Immature natural killer cell (primary cell): ENCODE data around the gene SERTAD2. TPM values are rescaled to one million over a fixed set of nuclear protein-coding genes. Genes with fewer than 3 reads are reported as not detected.

Experiments used
- DNase-seq, 3 donors: peaks; one replicate each; pipeline ENCODE4 v3.0.0; 2022; ENCODE audit warnings: mixed read lengths in 1 of 3
- H3K27ac Mint-ChIP-seq, 6 donors: one replicate each; pipeline ENCODE4 v1.8.0; 2020; ENCODE audit warnings: mixed read lengths in 6 of 6, mild to moderate bottlenecking in 5 of 6, inconsistent platforms in 4 of 6, moderate library complexity in 3 of 6
- H3K27me3 Mint-ChIP-seq, 3 donors: one replicate each; pipeline ENCODE4 v1.8.0; 2020 to 2021; ENCODE audit warnings: low read depth in 3 of 3, mild to moderate bottlenecking in 3 of 3, mixed read lengths in 3 of 3, moderate library complexity in 3 of 3, inconsistent platforms in 1 of 3
- H3K36me3 Mint-ChIP-seq, 3 donors: one replicate each; pipeline ENCODE4 v1.8.0; 2020; ENCODE audit warnings: mixed read lengths in 3 of 3, inconsistent platforms in 2 of 3, mild to moderate bottlenecking in 2 of 3
- H3K4me1 Mint-ChIP-seq, 2 donors: one replicate each; pipeline ENCODE4 v1.8.0; 2020; ENCODE audit warnings: inconsistent platforms in 2 of 2, mild to moderate bottlenecking in 2 of 2, mixed read lengths in 2 of 2, moderate library complexity in 1 of 2
- H3K4me3 Mint-ChIP-seq, 5 donors: one replicate each; pipeline ENCODE4 v1.8.0; 2020; ENCODE audit warnings: mild to moderate bottlenecking in 5 of 5, mixed read lengths in 5 of 5, inconsistent platforms in 3 of 5, moderate library complexity in 3 of 5
- H3K9me3 Mint-ChIP-seq, 6 donors: one replicate each; pipeline ENCODE4 v1.8.0; 2020; ENCODE audit warnings: mild to moderate bottlenecking in 6 of 6, mixed read lengths in 6 of 6, inconsistent platforms in 4 of 6, moderate library complexity in 3 of 6
- polyA plus RNA-seq, 3 donors: library from polyadenylated mRNA; unstranded; fragments of 300-500 nt; fragmentation: Illumina TruSeq; gene quantifications; one replicate each; pipeline ENCODE4 v1.2.3, GENCODE V29; 2021

The SERTAD2 gene
- polyA plus RNA-seq, 3 donors from 2014 or later = 4.7 to 8.0 (median 6.1) TPM

DNA sequence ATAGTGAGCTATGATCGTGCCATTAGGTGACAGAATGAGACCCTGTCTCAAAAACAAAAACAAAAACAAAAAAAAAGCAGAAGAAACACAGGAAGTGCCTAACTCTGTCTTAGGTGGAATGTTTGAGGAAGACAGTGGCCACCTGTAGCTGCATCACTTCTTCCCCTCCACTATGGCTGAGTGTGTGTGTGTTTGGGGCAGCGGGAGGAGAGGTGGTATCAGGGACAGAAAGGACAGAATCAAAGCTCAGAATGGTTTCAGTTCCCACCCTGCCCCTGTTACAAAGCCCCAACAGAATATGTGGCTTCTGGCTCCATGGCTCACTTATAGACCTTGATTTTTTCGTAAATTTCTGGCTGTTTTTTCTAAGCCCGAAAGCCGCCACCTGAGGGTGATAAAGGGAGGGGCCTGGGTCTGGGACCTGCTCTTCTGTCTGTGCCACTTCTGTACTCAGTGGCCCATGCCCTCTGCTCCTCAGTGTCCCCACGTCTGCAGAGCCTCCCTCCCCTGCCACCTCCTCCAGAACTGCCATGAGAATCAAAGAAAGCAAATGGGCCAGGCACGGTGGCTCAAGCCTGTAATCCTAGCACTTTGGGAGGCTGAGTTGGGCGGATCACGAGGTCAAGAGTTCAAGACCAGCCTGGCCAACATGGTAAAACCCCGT, 27.4 kb downstream of the SERTAD2 start:
- Mint-ChIP-seq H3K36me3 (peaks cover 4 to 7% (median 5%) of the 10 kb centered on the region in 3 donors), H3K4me3 (no peak overlapping the region), H3K27ac (peak overlapping the region in 3 of 6 donors; percentile 25 to 50 (median 35)), H3K4me1 (no peaks in the 10 kb centered on the region), H3K27me3 (peaks cover 5 to 8% (median 6%) of the 10 kb centered on the region in 3 donors), H3K9me3 (no peaks in the 10 kb centered on the region)
- DNase-seq = no peak

DNA sequence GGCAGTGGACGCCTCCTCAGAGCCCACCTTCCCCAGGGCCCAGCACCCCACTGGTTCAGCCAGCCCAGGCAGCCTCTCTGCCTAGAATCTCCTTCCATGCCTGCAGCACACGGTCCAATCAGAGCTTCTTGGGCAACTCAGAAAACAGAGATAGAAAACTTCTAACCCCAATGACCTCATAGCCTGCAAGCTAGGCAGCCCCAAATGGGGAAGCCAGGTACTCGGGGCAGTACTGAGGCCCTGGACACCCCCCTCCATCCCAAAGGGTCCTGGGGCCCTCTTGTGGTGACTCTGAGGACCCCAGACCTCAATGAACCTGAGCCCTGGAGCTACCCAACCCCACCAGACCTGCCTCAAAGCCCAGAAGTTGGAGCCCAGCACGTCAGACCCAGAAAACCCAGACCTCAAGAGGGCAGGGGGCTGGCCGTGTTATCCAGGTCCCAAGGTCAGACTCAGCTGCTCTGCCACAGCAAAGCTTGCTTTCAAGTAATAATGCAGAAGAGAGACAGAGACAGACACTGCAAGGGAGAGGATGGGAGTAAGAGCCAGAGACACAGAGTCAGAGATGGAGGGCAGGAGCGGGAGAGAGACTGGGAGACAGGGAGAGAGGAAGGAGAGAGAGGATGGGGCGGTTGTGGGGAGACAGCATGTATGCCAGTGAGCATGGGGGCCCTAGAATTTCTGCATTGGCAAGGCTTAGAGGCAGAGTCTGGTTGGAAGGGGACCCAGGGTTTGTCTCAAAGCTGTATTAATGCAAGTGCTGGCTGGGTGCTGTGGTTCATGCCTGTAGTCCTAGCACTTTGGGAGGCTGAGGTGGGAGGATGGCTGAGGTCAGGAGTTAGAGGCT, 28.2 kb downstream of the SERTAD2 start:
- Mint-ChIP-seq H3K36me3 (no peaks in the 10 kb centered on the region), H3K27ac (peak overlapping the region in 1 of 6 donors; percentile 35), H3K4me3 (no peak overlapping the region), H3K9me3 (no peaks in the 10 kb centered on the region), H3K4me1 (no peaks in the 10 kb centered on the region), H3K27me3 (peaks cover 3 to 4% (median 4%) of the 10 kb centered on the region in 3 donors)
- DNase-seq = no peak

DNA sequence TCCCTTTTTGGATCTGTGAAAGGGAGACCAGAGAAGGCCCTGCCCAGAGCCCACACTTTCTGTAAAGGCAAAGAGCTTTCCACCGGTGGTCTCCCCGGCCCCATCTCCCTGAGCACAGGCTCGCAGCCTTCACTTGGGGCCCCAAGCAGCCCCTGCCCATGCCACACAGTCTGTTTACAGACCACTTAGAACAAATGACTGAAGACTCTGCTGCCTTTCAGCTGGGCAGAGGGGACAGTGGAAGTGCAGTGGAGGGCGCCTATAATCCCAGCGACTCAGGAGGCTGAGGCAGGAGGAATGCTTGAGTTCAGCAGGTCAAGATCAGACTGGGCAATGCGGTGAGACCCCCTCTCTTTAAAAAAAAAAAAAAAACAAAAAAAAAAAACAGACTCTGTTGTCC, 28.9 kb downstream of the SERTAD2 start:
- no peaks in the 10 kb centered on the region for H3K4me1 Mint-ChIP-seq
- H3K27ac Mint-ChIP-seq = no peak overlapping the region
- H3K36me3 Mint-ChIP-seq = no peaks in the 10 kb centered on the region
- H3K27me3 Mint-ChIP-seq = peaks cover 2 to 3% (median 3%) of the 10 kb centered on the region in 3 donors
- H3K9me3 Mint-ChIP-seq = no peaks in the 10 kb centered on the region
- no peak for DNase-seq
- H3K4me3 Mint-ChIP-seq = no peak overlapping the region

DNA sequence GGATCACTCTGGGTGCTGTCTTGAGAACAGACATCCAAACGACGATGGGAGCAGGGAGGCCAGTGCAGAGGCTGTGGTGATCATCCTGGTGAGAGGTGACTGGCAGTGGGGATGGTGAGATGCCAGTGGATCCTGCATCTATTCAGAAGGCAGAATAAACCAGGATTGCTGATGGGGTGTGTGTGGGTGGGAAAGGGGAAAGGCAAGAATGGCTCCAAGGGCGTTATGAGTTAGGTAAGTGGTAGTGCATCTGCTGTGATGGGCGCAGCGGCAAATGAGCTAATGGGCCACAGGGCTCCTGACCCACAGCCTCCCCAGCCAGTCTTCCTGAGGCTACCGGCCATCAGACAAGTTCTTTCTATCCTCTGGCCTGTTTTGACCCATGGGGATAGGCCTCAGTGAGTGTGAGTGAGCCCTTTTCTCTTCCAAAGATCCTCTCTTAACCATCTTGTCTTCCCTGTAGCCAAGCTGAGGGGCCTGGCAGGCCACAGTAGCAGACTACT, 29.6 kb downstream of the SERTAD2 start:
- DNase-seq = no peak

DNA sequence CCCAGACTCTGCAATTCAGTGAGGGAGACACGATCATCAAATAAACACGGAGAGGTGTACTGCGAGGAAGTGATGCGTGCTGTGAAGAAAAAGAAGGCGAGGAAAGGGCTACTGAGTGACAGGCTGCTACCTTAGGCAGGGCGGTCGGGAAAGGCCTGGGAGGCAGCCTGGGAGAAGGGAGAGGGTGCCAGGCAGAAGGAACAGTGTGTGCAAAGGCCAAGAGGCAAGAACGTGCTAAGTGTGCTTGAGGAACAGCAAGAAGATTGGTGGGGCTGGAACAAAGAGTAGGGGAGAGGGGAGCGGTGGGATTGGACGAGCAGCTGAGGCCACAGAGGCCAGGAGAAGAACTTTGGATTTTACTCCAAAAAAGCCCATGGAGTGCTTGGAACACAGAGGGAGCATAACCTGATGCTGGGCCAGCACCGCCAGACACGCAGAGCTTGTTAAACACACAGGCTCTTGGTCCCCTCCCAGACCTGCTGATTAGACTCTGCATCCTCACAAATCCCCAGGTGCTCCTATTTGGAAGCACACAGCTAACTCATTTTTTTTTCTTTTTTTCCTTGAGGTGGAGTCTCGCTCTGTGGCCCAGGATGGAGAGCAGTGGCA, 30.4 kb downstream of the SERTAD2 start:
- Mint-ChIP-seq H3K4me3 (no peak overlapping the region), H3K27ac (peak overlapping the region in 1 of 6 donors; percentile 62)

More for the DNA sequence above, 29.6 kb downstream of the SERTAD2 start:
- Mint-ChIP-seq H3K4me1 (no peaks in the 10 kb centered on the region), H3K27ac (no peak overlapping the region), H3K36me3 (no peaks in the 10 kb centered on the region), H3K27me3 (peaks cover 2 to 3% (median 3%) of the 10 kb centered on the region in 3 donors), H3K4me3 (no peak overlapping the region), H3K9me3 (no peaks in the 10 kb centered on the region)

DNA sequence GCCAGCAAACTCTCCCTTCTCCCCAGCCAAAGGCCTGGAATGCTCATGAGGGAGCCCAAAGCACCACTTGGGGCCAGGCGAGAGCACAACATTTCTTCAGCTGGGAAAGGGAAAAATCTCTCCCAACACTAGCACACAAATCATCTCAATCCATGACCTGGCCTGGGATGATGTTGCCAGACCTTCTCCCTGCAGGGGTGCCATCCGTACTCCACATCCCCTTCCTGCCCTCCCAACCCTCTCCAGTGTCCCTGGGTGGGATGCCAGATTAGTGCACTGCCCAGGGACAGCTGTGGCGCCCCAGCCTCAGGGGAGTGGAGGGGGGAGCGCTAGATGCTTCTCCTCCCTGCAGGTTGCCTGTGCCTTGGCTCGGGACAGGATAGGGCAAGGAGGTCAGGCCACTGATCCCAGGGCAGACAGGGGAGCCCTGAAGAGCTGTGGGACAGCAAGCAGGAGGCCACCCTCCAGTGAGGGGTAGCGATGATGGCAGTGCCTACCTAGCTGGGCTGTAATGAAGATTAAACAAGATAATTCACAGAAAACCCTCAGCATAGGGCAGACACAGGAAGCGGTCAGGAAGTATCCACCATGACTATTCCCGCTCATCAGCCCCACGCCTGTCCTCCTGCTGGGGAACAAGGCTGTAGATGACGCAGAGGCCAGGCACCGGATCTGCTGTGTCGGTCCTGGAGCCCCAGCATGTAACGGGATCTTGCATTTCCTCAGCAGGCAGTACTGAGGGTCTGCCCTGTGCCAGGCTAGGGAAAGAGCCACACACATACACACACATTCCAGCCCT, 31.1 kb downstream of the SERTAD2 start:
- DNase-seq = no peak
- Mint-ChIP-seq H3K4me3 (no peak overlapping the region), H3K9me3 (no peaks in the 10 kb centered on the region), H3K27ac (peak overlapping the region in 1 of 6 donors; percentile 62), H3K4me1 (no peaks in the 10 kb centered on the region), H3K27me3 (peaks cover 2 to 5% (median 3%) of the 10 kb centered on the region in 3 donors), H3K36me3 (no peaks in the 10 kb centered on the region)

More for the DNA sequence above, 30.4 kb downstream of the SERTAD2 start:
- peaks cover 0 to 5% (median 2%) of the 10 kb centered on the region in 3 donors for H3K27me3 Mint-ChIP-seq
- no peak for DNase-seq
- no peaks in the 10 kb centered on the region for H3K36me3 Mint-ChIP-seq
- no peaks in the 10 kb centered on the region for H3K4me1 Mint-ChIP-seq
- H3K9me3 Mint-ChIP-seq = no peaks in the 10 kb centered on the region

DNA sequence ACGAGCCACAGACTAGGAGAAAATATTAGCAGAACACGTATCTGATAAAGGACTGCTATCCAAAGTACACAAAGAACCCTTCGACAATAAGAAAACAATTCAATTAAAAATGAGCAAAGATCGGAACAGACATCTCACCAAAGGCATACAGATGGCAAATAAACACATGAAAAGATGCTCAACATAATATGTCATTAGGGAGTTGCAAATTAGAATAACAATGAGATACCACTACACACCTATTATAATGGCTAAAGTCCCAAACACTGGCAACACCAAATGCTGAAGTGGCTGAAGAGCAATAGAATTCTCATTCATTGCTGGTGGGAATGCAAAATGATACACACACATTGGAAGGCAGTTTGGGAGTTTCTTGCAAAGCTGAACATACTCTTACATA, 33.1 kb downstream of the SERTAD2 start:
- no peaks in the 10 kb centered on the region for H3K36me3 Mint-ChIP-seq
- H3K9me3 Mint-ChIP-seq = no peaks in the 10 kb centered on the region
- no peak overlapping the region for H3K4me3 Mint-ChIP-seq
- H3K27ac Mint-ChIP-seq = no peak overlapping the region
- H3K4me1 Mint-ChIP-seq = no peaks in the 10 kb centered on the region
- peaks cover 3 to 6% (median 4%) of the 10 kb centered on the region in 3 donors for H3K27me3 Mint-ChIP-seq
- no peak for DNase-seq

DNA sequence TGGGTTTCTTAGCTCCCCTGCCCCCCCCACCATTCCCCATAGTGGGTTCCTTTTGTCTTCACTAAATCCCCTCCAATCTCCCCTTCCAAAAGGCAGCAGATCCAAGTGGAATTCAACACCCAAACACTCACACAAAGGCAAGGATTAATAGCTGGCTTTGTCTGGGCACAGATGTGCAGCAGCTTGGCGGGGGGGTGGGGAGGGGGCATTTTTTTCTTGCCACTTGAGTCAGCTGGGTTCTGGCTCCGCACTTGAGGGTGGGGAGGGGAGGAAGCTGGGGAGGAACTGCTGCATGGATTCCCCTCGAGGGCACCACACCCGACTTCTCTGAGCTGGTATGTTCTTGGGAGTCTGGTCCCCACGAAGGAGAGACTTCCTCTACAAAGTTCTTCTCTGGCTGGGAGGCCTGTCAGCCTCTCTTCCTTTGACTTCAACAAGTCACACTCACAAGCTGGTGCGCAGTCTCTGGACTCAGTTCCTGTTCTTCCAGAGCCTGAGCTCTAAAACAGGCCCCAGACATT, 36.0 kb downstream of the SERTAD2 start:
- H3K9me3 Mint-ChIP-seq = no peaks in the 10 kb centered on the region
- DNase-seq = no peak
- H3K36me3 Mint-ChIP-seq = no peaks in the 10 kb centered on the region
- H3K4me3 Mint-ChIP-seq = no peak overlapping the region
- no peak overlapping the region for H3K27ac Mint-ChIP-seq
- H3K27me3 Mint-ChIP-seq = peaks cover 3 to 6% (median 4%) of the 10 kb centered on the region in 3 donors
- H3K4me1 Mint-ChIP-seq = no peaks in the 10 kb centered on the region

DNA sequence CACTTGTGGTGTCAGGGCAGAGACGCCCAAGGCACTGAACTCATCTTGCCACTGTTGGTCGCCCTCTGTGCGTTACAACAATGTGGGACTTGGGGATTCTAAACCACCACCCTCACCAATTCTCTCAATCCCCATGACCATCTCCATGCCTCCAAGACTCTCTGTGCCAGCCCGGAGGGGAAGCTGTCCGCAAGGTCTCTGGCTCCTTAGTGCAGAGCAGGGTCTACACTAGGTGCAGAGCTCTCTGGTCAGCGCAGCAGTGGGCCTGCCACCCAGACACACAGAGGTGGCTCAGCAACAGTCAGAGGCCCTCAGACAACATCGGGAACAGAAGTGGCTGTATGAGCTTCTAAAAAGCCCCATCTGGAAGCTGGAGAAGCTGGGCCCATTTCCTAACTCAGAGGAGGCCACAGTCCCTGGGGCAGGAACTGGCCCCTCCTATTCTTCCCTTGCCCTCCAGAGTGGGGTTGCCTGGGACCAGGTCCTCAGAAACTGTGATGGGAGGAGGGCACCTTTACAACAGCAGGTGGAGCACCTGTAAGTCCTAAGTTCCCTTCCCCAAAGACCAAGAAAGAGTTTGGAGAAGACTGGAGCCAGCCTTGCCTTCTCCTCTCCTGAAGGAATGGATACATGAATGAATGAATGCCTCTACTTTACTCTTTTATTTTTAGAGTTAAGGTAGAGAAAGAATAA, 37.7 kb downstream of the SERTAD2 start:
- Mint-ChIP-seq H3K27me3 (peaks cover 2 to 6% (median 4%) of the 10 kb centered on the region in 3 donors), H3K9me3 (no peaks in the 10 kb centered on the region), H3K4me1 (no peaks in the 10 kb centered on the region), H3K36me3 (no peaks in the 10 kb centered on the region), H3K4me3 (no peak overlapping the region), H3K27ac (no peak overlapping the region)
- no peak for DNase-seq

DNA sequence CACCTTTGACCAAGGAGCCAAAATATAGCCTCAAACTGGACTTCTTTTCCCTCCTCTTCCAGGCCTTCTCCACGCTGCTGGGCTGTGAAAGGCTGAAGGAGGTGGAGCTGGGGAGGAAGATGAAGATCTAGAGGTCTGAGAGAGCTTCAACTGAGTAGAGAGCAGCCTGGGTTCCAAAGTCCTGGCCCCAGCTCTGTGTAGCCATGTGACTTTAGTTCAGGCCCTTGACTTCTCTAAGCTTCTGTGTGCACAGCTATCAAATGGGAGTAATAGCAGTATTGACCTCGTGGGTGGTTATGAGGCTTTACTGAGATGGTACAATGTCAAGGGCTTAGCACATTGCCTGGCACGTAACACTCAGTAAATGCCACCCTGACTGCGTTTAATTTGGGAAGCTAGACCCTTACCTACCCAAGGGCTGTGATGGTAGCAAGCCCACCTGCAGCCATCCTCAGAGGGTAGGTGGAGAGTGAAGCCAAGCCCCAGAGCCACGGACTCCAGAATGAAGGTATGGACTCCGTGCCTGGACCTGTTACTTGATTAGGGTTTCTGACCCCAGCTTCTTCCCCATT, 38.4 kb downstream of the SERTAD2 start:
- Mint-ChIP-seq H3K27ac (no peak overlapping the region), H3K4me1 (no peaks in the 10 kb centered on the region), H3K4me3 (no peak overlapping the region), H3K36me3 (no peaks in the 10 kb centered on the region), H3K27me3 (peaks cover 2 to 6% (median 3%) of the 10 kb centered on the region in 3 donors), H3K9me3 (no peaks in the 10 kb centered on the region)
- no peak for DNase-seq

DNA sequence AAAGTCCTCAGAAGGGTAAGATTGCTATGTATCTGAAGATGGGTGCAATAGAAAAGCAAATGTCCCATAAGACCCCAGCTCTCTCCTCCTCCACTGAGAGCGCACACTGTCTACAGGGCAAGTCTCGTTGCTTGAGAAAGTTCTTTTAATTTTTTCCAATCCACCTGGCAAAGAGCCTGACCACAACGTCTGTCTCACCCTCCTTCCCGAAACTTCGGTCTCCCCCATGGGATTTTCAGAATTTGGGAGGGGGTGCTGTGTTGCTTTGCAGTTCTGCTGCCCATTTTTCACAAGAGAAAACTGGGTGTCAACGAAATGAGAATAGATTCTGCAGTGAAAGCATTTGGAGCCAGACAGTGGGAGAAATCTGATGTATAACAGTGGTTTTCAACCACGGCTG, 40.4 kb downstream of the SERTAD2 start:
- Mint-ChIP-seq H3K4me1 (peaks cover under 1 to 7% of the 10 kb centered on the region in 2 donors), H3K36me3 (no peaks in the 10 kb centered on the region), H3K4me3 (no peak overlapping the region), H3K9me3 (no peaks in the 10 kb centered on the region), H3K27me3 (peaks cover 0 to 6% (median 3%) of the 10 kb centered on the region in 3 donors), H3K27ac (no peak overlapping the region)
- no peak for DNase-seq

DNA sequence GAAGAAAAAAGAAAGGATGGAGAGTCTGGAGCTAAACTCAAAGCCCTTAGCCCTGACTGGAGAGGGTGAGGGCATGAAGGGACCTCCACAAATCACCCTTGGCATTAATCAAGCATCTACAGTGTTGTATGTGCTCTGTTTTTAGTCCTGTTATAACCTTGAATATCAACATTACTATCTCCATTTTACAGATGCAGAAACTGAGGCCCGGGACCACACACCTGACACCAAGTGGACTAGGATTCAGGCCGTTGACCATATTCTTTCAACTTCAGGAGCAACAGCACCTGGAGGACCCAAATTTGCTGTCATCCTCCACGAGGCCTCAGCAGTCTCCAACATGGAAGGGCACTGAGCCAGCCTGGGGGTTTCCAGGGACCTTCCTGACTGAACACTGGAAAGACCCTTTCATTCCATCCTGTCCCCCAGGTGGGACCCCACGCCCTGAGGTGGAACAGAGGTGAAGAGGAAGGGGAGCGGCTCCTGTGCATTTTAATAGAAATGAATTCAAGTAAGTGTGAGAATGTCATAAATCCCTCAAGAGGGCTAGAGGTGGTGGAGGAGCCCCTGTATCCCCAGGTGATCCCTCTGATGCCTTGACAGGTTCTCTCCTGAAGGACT, 41.0 kb downstream of the SERTAD2 start:
- no peak for DNase-seq

More for the DNA sequence above, 41.0 kb downstream of the SERTAD2 start:
- Mint-ChIP-seq H3K27ac (no peak overlapping the region), H3K4me3 (no peak overlapping the region), H3K4me1 (peaks cover 7 to 13% of the 10 kb centered on the region in 2 donors), H3K36me3 (no peaks in the 10 kb centered on the region), H3K27me3 (peaks cover 3 to 4% (median 3%) of the 10 kb centered on the region in 3 donors), H3K9me3 (no peaks in the 10 kb centered on the region)
